HCT116 (cell line): ENCODE results near the gene MATN3.

Source experiments
- EZH2 ChIP-seq: fragments of 200-600 bp; sonication (generic); IDR thresholded peaks from 2 replicates; pipeline ENCODE4 v1.6.1; 2017; ENCODE audit warnings: antibody characterized with exemption, mixed run types
- EZH2phosphoT487 ChIP-seq: fragments of 200-600 bp; IDR thresholded peaks from 2 replicates; pipeline ENCODE4 v1.6.1; 2018; ENCODE audit warnings: antibody characterized with exemption, borderline replicate concordance
- JUND ChIP-seq: IDR thresholded peaks from 2 replicates; pipeline ENCODE4 v1.6.1; 2012
- MAX ChIP-seq: IDR thresholded peaks from 2 replicates; pipeline ENCODE4 v1.6.1; 2012
- POLR2A ChIP-seq: IDR thresholded peaks from 2 replicates; pipeline ENCODE4 v1.7.0; 2011; ENCODE audit warnings: borderline replicate concordance; ENCODE audit not compliant: insufficient read depth, insufficient read length; ENCODE audit errors: extremely low read depth
- POLR2AphosphoS5 ChIP-seq: IDR thresholded peaks from 2 replicates; pipeline ENCODE4 v1.6.1; 2011; ENCODE audit warnings: mild to moderate bottlenecking, low read depth, low read length, moderate library complexity
- SIN3A ChIP-seq: IDR thresholded peaks from 2 replicates; pipeline ENCODE4 v1.6.1; 2012; ENCODE audit warnings: low read depth
- TF ChIP-seq, protein P1 (sequence below), 3 experiments: fragments of 200-600 bp in 1 of 3; sonication (generic) in 1 of 3; IDR thresholded peaks in 2 of 3; conservative IDR thresholded peaks in 1 of 3; 2 replicates each; pipeline ENCODE4 v1.5.1; 2012 to 2017; ENCODE audit warnings: low read depth in 2 of 3, low read length in 2 of 3, antibody characterized with exemption in 1 of 3, borderline replicate concordance in 1 of 3, control low read depth in 1 of 3, mild to moderate bottlenecking in 1 of 3, mixed read lengths in 1 of 3, mixed run types in 1 of 3, moderate library complexity in 1 of 3; ENCODE audit not compliant: insufficient read depth in 1 of 3

- TF ChIP-seq, protein P1, sequence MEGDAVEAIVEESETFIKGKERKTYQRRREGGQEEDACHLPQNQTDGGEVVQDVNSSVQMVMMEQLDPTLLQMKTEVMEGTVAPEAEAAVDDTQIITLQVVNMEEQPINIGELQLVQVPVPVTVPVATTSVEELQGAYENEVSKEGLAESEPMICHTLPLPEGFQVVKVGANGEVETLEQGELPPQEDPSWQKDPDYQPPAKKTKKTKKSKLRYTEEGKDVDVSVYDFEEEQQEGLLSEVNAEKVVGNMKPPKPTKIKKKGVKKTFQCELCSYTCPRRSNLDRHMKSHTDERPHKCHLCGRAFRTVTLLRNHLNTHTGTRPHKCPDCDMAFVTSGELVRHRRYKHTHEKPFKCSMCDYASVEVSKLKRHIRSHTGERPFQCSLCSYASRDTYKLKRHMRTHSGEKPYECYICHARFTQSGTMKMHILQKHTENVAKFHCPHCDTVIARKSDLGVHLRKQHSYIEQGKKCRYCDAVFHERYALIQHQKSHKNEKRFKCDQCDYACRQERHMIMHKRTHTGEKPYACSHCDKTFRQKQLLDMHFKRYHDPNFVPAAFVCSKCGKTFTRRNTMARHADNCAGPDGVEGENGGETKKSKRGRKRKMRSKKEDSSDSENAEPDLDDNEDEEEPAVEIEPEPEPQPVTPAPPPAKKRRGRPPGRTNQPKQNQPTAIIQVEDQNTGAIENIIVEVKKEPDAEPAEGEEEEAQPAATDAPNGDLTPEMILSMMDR (IDR thresholded peaks at IDR 0.05 in 2 of 3, conservative IDR thresholded peaks at IDR 0.05 in 1 of 3; ENCODE audit: borderline replicate concordance in 1 of 3, insufficient read depth in 1 of 3, low read depth in 2 of 3, low read length in 2 of 3): no peak
- no peak for TF ChIP-seq POLR2AphosphoS5
- no peak for TF ChIP-seq EZH2phosphoT487
- TF ChIP-seq SIN3A: no peak
- TF ChIP-seq JUND: no peak
- TF ChIP-seq POLR2A: no peak
- no peak for TF ChIP-seq MAX
- TF ChIP-seq EZH2: no peak
These were observed 15.4 kb upstream of the MATN3 start for GRCh38 chr2:20027705-20028434.
